ENCODE data around the gene ZNF385D.
"Not testable (repeated sequence)": the region's sequence is repeated elsewhere in the genome, so short reads cannot be mapped to it uniquely, and the experiment has no call there.

Gene ZNF385D

GRCh38 chr3:21524133-21524532 is 226.9 kb downstream of the ZNF385D start:
- in situ Hi-C loops (cut with HindIII; ENCODE audit: low sequenced_read_pairs) = no loop called here

DNA sequence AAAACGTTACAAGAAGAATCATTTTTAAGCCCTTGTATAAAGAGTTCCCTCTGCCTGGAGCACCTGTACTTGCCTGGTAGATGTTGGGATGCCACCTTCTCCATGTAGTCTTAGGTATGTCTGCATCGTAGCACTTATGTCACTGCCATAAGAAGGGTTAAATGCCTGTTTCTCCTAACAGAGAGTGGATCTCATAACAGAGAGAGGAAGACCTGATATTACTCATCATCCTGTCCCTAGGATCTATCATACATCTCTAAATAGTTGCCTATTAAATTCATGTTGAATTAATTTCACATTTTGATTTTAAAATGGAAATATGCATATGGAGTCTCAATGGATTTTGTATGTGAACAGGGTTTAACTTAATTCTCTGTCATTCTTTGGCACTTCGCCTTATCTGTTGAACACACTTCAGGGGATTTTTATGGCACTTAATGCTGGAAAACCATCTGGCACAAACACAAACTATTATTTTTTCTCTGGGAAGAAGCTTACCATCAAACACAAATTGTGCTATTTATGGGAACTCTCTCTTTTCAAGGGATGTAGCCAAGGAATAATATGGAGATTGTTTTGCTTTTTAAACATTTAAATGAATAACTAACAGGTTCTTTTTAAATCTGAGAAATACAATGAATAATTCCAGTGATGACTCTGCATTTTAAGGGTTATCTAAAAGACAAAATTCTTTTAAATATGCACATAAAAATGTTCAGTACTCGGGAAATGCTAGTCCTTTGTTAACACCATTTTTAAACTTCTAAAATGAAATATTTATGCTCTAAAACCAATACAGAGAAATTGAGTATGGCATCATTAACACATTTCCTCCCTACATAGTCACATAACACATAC is 230.7 kb downstream of the ZNF385D start:
- in situ Hi-C loops (cut with HindIII; ENCODE audit: low sequenced_read_pairs) = no loop called here

- in situ Hi-C loops (cut with HindIII; ENCODE audit: low sequenced_read_pairs) = no loop called here
Measured at GRCh38 chr3:21517184-21517583, 233.8 kb downstream of the ZNF385D start.

DNA sequence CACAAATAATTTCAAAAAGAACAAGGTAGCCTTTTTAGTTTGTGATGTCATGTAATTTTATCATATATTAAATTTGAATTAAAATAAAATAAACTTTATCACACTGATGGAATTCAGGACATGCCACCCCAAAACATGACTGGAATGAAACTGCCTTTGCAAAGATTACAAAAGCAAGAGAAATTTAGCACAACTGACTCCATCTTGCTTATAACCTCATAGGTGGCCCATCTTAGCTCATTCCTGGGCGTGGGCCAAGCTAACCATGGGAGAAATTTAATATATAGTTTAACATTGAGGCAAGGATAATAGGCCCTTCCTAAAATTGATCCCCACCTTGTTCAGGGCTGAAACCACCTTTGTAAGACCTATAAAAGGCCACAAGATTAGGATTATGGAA is 235.6 kb downstream of the ZNF385D start:
- in situ Hi-C loops (cut with HindIII; ENCODE audit: low sequenced_read_pairs) = no loop called here

- in situ Hi-C loops (cut with HindIII; ENCODE audit: low sequenced_read_pairs) = no loop called here
Measured at GRCh38 chr3:21509731-21510470, 241.1 kb downstream of the ZNF385D start.

DNA sequence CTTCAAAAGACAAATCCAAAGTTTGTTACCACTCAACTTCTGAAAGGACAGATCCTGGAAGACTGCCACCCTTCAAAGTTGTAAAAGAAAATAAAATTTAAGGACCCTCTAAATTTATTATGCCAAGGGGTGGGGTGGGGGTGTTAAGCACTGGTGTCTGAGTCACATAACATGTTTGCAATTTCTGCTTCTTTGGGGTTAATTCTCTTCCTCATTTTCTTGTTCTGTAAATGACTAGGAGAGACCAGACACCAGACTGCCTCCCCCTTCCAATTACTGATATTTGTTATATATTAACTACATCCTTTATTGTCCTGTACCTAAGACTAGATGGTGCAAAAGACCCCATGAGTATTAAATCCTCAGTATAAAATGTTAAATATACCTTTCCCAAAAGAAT is 242.8 kb downstream of the ZNF385D start:
- in situ Hi-C loops (cut with HindIII; ENCODE audit: low sequenced_read_pairs) = no loop called here

DNA sequence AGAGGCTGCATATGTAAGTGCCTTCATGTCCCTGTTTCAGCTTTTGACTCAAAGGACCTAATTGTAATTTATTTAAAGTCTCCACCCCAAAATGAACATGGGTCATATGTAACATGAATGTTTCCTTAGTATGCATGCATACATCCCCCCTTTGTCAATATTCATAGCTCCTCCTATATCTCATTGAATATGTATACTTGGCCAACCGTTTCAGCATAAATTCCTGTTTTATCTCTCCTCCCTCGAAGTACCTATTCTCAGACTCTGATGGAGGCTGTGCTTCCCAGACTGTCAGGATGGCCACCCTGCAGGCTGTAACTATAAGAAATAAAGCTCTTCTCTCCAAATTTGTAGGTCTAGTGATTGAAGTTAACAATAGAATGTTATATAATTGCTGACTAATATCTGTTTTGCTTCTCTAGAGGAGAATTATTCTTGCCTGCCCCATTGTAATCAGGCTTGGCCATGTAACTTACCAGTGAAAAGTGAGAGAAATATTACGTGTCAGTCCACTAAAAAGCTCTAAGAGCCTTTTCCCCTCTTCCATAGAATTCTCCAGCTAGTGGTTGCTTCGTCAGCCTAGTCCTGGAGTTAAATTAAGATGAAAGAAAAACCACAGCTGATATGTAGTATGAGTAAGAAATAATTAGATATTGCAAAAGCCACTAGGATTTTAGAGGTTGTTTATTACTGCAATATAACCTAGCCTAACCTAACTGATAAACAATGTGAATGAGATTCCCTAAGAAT is 245.1 kb downstream of the ZNF385D start:
- in situ Hi-C loops (cut with HindIII; ENCODE audit: low sequenced_read_pairs) = no loop called here

DNA sequence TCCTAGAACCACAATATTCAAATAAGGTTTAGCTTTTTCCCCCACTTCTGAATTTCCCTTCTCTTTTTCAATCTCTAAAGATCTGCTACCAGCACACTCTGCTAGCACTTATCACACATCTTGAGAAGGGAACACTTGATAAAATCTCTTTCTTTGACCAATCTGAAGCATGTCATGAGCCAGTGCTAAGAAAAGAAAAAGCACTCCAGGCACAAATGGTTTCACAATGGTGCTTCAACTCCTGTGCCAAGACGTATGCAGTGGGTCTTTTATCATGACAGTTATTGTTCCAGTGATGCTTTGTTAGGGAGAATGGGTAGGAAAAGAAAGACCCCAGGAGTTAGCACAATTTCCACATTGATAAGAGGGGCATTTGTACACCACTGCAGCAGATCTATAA is 248.4 kb downstream of the ZNF385D start:
- in situ Hi-C loops (cut with HindIII; ENCODE audit: low sequenced_read_pairs) = no loop called here

DNA sequence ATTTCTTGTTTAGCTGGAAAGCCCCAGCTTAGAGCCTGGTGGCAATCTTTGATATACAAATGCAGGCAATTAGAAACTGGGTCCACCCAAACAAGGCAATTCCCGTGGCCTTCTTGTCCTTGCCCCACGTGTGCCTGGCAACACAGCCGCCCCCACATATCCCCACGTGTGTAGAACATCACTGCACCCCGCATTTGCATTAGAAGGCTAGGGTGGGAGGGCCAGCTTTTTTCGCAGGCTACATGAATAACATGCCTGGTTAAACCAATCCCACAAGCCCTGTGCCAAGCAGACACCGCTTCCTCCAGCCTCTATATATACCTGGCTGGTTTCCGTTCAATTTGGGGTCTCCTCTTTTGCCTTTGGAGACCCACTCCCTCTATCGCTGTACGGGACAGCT is 250.2 kb downstream of the ZNF385D start:
- in situ Hi-C loops (cut with HindIII; ENCODE audit: low sequenced_read_pairs) = no loop called here

GRCh38 chr3:21490671-21491070 is 260.3 kb downstream of the ZNF385D start:
- in situ Hi-C loops (cut with HindIII; ENCODE audit: low sequenced_read_pairs) = not testable (repeated sequence)

GRCh38 chr3:21487520-21487919 is 263.5 kb downstream of the ZNF385D start:
- in situ Hi-C loops (cut with HindIII; ENCODE audit: low sequenced_read_pairs) = no loop called here

GRCh38 chr3:21486024-21486935 is 264.7 kb downstream of the ZNF385D start:
- in situ Hi-C loops (cut with HindIII; ENCODE audit: low sequenced_read_pairs) = not testable (repeated sequence)

GRCh38 chr3:21484828-21485144 is 266.2 kb downstream of the ZNF385D start:
- in situ Hi-C loops (cut with HindIII; ENCODE audit: low sequenced_read_pairs) = no loop called here

GRCh38 chr3:21484057-21484827 is 266.8 kb downstream of the ZNF385D start:
- in situ Hi-C loops (cut with HindIII; ENCODE audit: low sequenced_read_pairs) = no loop called here

DNA sequence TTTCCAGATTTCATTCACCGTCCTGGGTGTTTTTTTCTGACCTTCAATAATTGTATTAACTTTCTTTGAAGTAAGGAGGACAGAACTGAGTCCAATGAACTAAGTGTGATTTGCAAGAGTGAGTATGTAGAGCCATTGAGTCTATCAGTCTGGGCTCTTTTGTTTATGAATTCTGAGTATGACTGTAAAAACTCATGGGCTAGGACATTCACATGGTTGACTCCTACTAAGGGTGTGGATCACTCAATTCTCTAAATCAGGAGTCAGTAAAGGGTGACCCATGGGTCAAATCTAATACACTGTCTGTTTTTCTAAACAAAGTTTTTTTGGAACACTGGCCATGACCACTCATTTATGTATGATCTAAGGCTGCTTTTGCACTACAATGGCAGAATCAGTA is 269.0 kb downstream of the ZNF385D start:
- in situ Hi-C loops (cut with HindIII; ENCODE audit: low sequenced_read_pairs) = no loop called here

GRCh38 chr3:21477541-21478288 is 273.3 kb downstream of the ZNF385D start:
- in situ Hi-C loops (cut with HindIII; ENCODE audit: low sequenced_read_pairs) = no loop called here

- in situ Hi-C loops (cut with HindIII; ENCODE audit: low sequenced_read_pairs) = no loop called here
Measured at GRCh38 chr3:21466476-21466875, 284.5 kb downstream of the ZNF385D start.

DNA sequence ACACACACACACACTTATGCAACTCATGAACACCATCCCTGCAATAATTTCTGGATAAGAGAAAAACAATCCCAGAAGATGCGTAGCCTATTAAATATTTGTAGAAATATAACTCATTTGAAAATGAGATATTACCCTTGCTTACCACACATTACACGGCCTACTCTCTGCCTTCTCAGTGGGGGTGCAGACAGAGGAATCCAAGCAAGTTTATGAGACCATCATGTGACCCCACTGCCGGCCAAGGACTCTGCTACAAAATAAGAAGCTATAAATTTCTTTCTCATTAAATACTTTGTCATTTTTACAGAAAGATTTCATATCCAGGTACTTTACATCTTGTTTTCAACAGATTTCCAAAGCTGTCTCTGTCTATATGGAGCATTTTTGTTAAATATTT is 286.3 kb downstream of the ZNF385D start:
- in situ Hi-C loops (cut with HindIII; ENCODE audit: low sequenced_read_pairs) = no loop called here

GRCh38 chr3:21463319-21463718 is 287.7 kb downstream of the ZNF385D start:
- in situ Hi-C loops (cut with HindIII; ENCODE audit: low sequenced_read_pairs) = no loop called here
